Measurements from ENCODE around the gene ELOA.
A peak's percentile ranks its signal among the peaks of the same experiment; 100 is the strongest.
"Not testable (repeated sequence)": the region's sequence is repeated elsewhere in the genome, so short reads cannot be mapped to it uniquely, and the experiment has no call there.

Gene ELOA

DNA sequence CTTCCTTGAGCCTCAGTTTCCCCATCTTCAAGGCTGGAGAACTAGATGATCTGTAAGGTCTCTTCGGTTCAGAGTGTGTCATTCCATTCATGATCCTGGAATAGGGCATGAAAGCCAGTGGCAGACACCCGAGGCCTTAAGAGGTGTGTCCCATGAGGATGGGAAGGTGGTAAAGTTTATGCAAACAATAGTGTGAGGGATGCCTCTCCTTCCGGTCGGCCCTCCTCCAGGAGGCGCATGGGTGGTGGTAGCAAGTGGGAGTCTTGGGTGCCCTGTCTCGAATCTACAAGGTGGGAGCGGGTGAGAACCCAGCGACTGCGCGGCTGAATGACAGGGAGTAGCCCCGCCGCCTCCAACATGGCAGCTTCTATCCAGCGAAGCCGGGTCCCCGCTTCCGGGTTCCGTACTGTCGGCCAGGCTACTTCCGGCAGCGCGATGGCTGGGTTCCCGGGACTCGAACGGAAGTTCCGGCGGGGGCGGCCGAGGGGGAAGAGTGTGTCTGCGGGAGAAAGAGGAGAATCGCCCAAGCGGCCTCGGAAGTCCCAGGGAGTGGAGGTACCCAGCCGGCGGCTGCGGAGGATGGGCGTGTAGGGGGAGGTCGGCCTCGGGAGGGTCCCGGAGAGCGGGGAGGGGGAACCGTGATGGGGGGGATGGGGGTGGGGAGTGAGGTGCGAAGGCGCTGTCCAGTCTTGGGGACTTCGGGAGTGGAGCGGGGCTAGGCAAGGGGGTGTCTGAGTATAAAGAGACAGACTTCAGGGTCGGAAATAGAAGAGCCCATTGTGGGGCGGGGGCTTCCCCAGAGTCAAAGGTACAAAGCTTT is 47.6 kb downstream of the ELOA start, which contains the start of gene LYPLA2:
Gene LYPLA2, plus strand, starts transcription at position 450 of the 820 bp plus-strand sequence. CDS start 1,538 bp downstream, outside the sequence.
- DNase-seq = peak; percentile 70

GRCh38 chr1:23791516-23792047 is 48.3 kb downstream of the ELOA start:
- DNase-seq = no peak

GRCh38 chr1:23792151-23792945 is 49.1 kb downstream of the ELOA start:
- DNase-seq = no peak

GRCh38 chr1:23793018-23793781 is 49.9 kb downstream of the ELOA start:
- DNase-seq = no peak

DNA sequence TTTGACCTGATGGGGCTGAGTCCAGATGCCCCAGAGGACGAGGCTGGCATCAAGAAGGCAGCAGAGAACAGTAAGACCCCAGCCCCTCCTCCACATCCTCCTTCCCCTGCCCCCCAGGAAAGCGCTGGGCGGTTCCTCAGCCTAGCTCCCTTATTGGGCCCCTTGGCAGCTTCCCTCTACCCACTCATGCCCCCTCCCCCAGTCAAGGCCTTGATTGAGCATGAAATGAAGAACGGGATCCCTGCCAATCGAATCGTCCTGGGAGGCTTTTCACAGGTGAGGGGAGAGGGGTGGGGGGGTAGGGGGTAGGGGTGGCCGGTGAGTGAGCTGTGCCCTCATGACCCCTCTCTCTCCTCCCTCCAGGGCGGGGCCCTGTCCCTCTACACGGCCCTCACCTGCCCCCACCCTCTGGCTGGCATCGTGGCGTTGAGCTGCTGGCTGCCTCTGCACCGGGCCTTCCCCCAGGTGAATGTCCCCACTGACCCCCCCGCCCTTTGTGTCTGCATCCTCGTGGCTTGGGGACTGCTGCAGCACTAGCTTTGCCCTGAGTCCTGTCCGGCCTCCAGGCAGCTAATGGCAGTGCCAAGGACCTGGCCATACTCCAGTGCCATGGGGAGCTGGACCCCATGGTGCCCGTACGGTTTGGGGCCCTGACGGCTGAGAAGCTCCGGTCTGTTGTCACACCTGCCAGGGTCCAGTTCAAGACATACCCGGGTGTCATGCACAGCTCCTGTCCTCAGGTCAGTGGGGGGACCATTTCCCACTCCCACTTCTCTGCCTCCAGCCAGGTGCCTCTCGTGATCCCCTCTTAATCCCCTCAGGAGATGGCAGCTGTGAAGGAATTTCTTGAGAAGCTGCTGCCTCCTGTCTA is 50.8 kb downstream of the ELOA start:
- no peak for DNase-seq

GRCh38 chr1:23794732-23795182 is 51.5 kb downstream of the ELOA start:
- not testable (repeated sequence) for DNase-seq

GRCh38 chr1:23795676-23796465 is 52.6 kb downstream of the ELOA start:
- no peak for DNase-seq

- DNase-seq = no peak
These were observed 53.4 kb downstream of the ELOA start for GRCh38 chr1:23796466-23797271.

GRCh38 chr1:23797478-23798448 is 54.5 kb downstream of the ELOA start:
- no peak for DNase-seq

GRCh38 chr1:23798662-23799142 is 55.4 kb downstream of the ELOA start:
- DNase-seq = no peak

GRCh38 chr1:23799255-23799569 is 55.9 kb downstream of the ELOA start:
- DNase-seq = no peak

DNA sequence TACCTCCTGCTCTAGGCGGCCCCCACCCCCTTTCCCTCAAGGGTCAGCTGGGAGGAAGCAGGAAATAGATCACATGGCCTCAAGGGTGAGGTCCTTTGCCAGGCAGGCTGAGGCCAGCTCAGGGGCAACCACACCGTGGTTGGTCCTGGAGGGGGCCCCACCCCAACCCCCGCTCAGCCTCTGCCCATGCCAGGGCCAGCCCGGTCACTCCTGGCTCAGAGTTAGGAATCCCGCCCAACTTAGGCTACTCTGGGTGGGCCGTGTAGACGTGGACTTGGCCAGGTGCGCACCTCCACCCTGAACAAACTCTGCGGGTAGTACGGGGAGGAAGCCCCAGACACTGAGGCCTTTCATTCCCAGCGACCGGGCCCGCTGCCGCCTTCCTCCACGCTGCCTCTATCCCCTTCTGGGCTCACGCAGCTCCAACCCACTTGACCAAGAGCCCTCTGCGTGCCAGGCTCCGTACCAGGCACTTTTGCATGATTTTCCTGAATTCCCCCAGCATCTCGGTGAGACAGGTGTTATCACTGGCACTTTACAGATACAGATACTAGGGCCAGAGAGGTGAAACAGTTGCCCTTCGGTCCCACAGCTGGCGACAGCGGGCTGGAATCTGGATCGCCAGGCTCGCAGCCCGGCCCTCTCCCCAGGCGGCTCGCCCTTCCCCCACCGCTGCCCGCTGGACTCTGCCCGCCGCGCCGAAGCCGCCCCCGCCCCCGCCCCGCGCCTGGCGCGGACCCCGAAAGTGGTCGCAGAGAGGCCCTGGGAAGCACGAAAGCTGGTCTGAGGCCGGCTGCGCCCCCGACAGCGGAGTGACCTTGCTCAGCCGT is 56.5 kb downstream of the ELOA start:
- DNase-seq = peak; percentile 48

DNA sequence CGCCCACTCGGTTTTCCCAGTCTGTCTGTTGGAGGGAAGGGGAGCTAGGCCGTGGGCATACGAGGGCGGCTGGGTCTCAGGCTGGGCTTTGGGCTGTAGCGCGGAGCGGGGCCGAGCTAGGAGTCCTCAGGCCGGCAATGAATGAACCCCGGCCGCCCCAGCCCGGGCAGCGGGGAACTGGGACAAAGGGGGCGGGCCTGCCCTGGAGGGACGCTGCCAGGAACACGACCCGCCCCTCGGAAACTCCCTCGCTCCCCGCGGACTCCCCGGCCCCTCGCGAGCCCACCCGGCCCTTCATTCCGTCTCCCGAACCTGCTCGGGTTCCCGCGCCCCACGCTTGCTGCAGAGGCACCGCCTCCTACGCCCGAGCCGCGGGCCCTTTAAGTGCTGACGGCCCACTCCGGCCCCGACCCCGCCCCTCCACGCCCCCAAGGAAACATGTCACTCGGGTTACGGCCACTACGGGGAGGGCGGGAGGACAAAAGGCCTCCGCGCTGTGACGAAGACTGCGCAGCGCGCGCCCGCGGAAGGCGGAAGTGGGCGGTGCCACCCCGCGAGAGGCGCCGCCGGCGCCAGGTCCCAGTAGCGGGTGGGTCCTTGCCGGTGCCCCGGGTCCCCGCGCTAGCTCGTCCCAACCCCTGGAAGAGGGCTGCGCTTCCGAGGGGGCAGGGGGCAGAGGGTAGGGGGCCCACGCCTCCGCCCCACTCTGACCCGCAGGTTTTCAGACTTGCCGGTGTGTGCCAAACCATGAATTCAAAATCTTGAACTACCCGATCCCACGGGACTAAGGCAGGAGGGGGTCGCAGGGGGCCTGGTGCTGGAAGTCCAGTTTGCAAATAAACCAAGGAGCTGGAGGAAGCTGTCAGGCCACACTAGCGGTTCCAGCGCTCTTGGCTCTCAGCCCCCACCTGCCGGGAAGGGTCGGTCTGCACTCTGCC is 57.4 kb downstream of the ELOA start, which contains the start of gene GALE:
Gene GALE, minus strand, starts transcription at position 355 of the 938 bp plus-strand sequence. CDS start 1,747 bp downstream, outside the sequence.
- peak; percentile 82 for DNase-seq

DNA sequence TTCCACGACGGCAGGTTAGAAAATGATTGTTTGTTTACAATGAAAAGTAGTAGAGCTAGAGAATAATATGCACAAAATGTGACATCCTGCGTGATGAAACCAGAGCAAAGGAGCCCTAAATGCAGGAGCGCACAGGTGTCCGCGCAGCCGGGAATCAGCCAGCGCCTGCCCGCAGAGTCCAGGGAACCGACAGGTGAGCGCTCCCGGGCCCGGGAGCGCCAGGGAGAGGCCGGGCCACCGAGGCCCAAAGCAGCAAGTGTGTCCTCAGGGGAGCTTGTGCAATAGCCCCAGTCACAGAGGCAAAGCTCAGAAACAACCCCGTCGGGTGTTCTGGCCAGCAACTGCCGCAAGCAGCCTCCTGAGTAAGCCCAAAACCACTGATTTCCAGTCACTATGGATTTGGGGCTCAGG is 58.1 kb downstream of the ELOA start:
- no peak for DNase-seq

DNA sequence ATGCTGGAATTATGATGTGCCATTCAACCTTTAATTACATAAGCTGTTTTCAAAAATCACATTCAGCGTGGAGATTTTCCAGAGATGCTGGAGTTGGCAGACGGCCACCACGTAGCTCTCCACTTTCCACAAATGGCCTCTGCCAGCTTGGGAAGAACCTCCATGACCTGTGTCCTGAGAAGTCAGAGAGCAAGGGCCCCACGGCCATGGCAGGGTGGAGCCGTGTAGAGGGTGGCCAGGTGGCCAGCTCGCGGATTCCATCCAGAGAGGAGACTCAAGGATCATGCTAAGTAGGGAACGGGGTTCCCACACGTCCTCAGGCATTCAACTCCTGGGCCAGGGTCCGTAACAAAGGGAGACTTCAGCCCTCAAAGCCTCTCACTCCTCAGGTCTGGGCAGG is 58.6 kb downstream of the ELOA start:
- DNase-seq = no peak

GRCh38 chr1:23802809-23803342 is 59.6 kb downstream of the ELOA start:
- DNase-seq = not testable (repeated sequence)

Measured in GOT3 (cell line).